ENCODE results near the gene CHAC1.
"Not testable (repeated sequence)": the region's sequence is repeated elsewhere in the genome, so short reads cannot be mapped to it uniquely, and the experiment has no call there.

Gene CHAC1

GRCh38 chr15:40937762-40938535 is 15.3 kb upstream of the CHAC1 start:
- DNase-seq (ENCODE audit: low spot score) = no peak

GRCh38 chr15:40938536-40938870 is 14.8 kb upstream of the CHAC1 start:
- DNase-seq (ENCODE audit: low spot score) = no peak

- no peak for DNase-seq (ENCODE audit: low spot score)
These were observed 12.9 kb upstream of the CHAC1 start for GRCh38 chr15:40940296-40940801.

GRCh38 chr15:40941068-40941527 is 12.2 kb upstream of the CHAC1 start:
- DNase-seq (ENCODE audit: low spot score) = no peak

- peak; percentile 96 for DNase-seq (ENCODE audit: low spot score)
These were observed 11.5 kb upstream of the CHAC1 start for GRCh38 chr15:40941528-40942336.

GRCh38 chr15:40942337-40942854 is 10.9 kb upstream of the CHAC1 start:
- no peak for DNase-seq (ENCODE audit: low spot score)

GRCh38 chr15:40942878-40943277 is 10.4 kb upstream of the CHAC1 start:
- DNase-seq (ENCODE audit: low spot score) = no peak

GRCh38 chr15:40943764-40944365 is 9.4 kb upstream of the CHAC1 start:
- DNase-seq (ENCODE audit: low spot score) = no peak

- DNase-seq (ENCODE audit: low spot score) = no peak
These were observed 8.6 kb upstream of the CHAC1 start for GRCh38 chr15:40944510-40945296.

- DNase-seq (ENCODE audit: low spot score) = no peak
These were observed 4.4 kb upstream of the CHAC1 start for GRCh38 chr15:40948706-40949473.

GRCh38 chr15:40949756-40950207 is 3.5 kb upstream of the CHAC1 start:
- DNase-seq (ENCODE audit: low spot score) = no peak

- no peak for DNase-seq (ENCODE audit: low spot score)
These were observed 1.5 kb upstream of the CHAC1 start for GRCh38 chr15:40951764-40952163.

- no peak for DNase-seq (ENCODE audit: low spot score)
These were observed 870 bp upstream of the CHAC1 start for GRCh38 chr15:40952301-40952900.

GRCh38 chr15:40953713-40954074 is 423 bp downstream of the CHAC1 start:
- DNase-seq (ENCODE audit: low spot score) = no peak

GRCh38 chr15:40954158-40954848 is 1.0 kb downstream of the CHAC1 start:
- not testable (repeated sequence) for DNase-seq (ENCODE audit: low spot score)

- DNase-seq (ENCODE audit: low spot score) = no peak
These were observed 2.1 kb downstream of the CHAC1 start for GRCh38 chr15:40955141-40955903.

- DNase-seq (ENCODE audit: low spot score) = no peak
These were observed 2.8 kb downstream of the CHAC1 start for GRCh38 chr15:40955930-40956540.

GRCh38 chr15:40956541-40956982 is 3.3 kb downstream of the CHAC1 start:
- DNase-seq (ENCODE audit: low spot score) = no peak

Measured in GM03348 (cell line).